GM21390 (cell line): ENCODE results near the gene LPP.

ENCODE experiments used
- ATAC-seq: cut with Tn5 transposase; IDR thresholded peaks from one replicate; pipeline ENCODE4 v1.9.1; 2021; ENCODE audit not compliant: unreplicated experiment

LPP gene

DNA sequence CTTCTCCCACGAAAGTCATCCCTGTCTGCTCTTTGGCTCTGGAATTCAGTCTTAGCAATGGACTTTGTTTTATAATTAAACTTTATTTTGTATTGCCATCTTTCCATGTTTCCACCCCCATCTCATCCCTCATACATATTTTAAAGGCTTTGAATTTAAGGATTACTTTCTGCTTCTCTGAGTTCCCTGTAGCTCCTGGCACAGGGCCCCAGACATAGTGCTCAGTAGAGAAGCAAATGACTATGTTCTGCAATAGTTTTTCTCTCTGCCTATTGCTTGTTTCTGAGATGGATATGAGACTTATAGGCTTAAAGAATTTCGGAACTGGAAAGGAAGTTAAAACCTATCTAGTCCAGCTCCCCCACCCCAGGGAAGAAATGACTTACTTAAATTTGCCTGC is 197.0 kb downstream of the LPP start:
- no peak for ATAC-seq

DNA sequence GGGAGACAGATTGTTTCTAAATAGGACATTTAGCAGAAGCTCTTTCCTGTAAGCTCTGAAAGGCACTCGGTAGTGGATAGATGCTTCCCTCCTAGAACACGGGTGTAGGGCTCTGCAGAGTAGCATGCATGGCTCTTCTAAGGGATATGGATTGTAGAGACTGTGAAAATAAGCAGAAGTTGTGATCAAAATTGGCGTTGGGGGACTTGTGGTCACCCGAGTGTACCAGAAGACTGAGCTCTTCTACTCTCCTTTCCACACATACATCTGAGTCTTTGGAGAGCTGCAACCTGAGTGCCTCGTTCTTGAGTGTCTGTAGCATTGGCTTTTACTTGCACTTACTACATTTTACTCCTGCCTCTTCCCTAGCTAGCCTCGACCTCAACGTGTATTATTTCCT is 197.7 kb downstream of the LPP start:
- no peak for ATAC-seq

DNA sequence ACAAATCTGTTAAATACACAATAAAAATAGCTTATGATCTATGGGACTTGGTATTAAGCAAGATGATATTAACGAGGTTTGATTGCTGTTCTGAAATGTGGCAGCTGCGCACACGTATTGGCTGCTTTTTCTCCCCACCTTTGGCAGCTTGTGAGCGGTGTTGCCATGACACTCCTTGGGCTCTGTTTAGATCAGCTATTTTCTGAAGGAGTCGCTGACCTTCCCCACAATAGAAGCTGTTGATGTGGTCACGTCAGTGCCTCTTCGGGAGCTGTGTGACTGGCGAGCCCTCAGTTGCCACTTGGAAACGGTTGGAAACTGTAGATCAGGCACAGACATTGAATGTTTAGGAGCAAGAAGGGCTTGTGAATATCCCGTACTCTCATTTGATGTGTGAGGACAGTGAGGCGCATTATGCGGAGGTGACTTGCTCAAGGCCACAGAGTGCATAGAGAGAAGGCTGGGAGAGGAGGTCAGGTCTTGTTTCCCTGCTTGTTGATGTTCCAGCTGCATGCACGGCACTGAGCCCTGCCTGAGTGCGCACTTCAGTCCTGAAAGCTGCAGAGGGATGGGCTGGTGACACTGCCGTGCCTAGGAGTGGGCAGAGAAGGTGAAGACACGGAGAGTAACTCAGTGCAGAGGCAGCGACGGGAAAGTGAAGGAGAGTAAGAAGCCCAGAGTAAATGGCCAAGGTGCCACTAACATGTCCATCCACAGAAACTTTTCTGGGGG is 198.4 kb downstream of the LPP start:
- no peak for ATAC-seq

DNA sequence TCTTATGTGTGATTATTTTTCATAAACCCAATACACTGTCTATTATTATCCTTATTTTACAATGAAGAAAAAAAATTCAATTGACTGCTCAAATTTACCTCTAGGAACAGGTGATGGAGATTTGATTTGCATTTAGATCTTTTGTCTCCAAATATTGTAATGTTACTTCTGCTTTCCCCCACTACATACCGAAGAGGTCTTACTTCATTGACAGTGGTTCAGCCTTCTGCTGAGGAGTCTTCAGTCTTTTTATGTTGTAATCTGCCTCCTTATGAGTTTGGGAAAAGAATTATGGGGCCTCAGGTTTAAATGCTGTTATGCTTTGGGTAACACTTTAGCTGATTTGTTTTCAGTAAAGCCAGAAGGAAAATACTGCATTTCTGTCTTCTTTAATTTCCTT is 199.5 kb downstream of the LPP start:
- ATAC-seq, result no peak

DNA sequence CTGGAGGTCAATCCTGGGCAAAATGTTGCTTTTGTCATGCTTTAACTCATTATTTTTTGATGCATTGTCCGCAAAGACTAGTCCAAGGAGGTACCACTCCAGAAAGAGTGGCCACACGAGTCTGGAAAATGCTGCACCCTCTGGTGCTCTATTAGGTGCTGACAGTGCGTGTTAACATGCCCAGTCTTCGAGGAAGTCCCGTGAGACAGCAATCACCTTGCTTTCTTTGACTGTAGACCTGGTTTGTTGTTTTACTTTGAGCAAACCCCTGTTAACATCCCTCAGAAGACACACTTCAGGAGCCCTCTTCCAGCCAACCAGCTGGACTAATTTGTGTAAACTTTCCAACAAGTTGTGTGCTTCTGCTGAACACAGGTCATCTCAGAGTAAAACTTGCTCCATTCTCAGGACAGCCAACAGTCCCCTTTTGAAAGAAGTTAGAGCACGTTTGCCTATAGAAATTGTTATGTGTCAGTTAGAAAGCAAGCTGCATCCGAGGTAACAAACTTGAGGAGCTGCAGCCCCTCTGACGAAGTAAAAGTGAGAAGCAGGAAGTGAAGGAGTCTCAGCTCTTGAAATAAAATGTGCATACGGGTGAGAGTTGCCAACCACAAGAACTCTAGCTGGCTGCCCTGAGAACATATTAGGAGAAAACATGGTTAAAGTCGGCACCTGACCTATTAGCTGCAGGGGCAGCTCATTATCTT is 205.0 kb downstream of the LPP start:
- no peak for ATAC-seq

DNA sequence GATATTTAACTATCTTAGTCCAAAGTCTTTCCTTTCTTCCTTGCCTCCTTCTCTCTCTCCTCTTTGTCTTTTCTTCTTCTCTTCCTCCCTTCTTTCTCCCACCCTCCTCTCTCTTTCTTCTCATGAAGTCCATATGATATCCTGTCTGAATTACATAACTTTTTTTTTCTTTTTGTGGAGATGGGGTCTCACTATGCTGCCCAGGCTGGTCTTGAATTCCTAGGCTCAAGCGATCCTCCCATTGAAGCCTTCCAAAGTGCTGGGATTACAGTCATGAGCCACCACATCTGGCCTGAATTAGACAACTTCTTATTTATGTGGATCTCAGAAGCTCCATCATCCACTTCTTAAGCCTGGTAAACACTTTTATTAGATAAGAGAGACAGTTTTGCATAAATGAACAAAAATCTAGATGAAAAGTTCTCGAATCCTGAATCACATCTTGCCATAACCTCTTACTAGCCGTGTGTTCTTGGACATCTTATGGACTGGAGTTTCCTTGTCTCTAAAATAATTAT is 206.5 kb downstream of the LPP start:
- no peak for ATAC-seq

DNA sequence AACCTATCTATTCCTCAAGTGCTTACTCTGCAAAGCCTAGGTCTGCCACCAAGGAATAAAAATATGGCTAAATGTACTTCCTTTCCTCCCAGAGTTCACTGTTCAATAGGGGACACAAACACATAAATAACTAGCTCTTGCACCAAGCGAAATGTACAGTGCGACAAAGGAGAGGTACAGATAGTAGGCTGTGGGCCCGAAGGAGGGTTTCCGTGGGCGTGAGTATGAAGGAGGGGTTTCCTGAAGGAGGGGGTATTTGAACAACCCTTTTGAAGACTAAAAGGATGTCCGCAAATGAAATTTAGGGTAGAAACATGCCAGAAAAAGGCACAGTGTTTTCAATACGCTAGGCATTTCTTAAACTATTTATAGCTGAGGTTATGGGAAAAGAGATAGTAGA is 207.9 kb downstream of the LPP start:
- ATAC-seq, result no peak

DNA sequence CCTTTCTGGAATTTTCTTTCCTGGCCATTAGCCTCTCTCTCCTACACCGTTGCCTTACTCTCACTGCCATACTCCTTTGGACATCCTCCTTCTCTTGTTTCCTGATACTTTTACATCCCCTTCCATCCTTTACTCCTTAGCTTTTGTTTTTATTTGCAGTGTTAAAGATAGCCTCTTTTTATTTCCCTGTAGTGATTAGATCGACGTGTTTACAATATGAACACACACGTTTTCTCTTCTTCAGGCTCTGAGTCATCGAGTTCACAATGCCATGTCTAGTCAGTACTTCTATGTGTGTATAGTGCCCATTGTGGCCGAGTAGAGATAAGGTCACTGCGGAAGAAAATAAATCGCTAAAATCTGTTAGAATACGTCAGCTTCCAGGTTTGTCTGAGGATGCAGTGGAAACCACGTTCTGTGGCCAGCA is 208.5 kb downstream of the LPP start:
- ATAC-seq, result no peak

DNA sequence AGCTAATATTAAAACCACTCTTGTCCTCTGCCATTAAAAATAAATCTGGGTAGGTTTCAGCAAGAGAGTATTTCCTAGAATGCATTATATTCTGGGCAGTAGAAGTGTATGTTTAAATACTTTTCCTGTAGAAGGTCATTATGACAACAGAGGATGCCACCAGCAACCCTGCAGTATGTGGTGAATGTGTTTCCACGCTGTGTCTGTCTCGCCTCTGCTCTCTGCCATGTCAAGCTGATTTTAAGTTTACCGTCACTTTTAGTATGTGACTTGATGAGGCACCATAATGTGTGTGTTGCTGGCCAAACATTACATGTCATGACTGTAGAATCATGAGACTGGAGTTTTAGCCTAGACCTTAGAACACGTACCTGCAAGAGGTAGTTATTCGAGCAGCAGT is 211.2 kb downstream of the LPP start:
- no peak for ATAC-seq

DNA sequence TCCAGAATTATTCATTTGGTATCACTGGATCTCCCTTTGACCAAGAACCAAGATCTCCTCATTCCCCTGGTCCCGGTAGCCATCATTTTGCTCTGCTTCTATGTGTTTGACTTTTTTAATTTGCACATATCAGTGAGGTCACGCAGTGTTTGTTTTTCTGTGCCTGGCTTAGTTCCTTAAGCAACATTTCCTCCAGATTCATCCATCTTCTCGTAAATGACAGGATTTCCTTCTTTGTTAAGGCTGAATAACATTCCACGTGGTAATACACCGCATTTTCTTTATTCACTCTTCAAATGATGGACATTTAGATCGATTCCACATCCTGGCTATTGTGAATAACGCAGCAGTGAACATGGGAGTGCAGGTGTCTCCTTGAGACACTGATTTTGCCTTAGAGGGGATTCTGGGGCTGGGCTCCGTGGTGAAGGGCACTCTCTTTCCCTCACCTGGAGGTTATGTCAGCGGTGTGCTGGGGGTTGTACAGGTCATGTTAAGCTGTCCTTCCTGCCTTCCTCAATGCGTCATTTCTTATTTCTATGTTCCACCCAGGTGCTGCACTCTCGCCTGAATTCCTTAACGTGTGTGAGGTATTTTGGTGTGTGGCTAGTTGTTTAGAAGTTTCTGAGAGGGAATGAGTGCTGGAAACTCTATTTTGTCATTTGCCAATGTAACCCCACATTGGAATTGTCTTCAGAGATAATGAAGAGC is 212.2 kb downstream of the LPP start:
- no peak for ATAC-seq

DNA sequence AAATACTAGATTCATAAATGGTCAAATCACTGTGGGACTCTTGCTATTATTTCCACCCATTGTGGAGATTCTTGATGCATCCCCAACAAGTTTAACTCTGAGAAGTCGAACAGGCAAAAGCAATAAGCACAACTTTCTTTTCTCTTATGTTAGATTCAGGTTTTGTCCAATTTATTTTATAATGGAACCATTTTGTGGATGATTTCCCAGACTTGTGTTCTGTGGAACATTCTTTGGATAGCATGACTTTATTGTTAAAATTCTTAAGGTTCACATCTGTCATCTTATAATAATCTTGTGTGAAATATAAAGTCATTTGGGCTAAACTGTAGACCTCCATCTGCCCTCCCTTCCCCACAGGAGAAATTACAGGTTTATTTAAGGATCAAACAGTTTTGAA is 213.7 kb downstream of the LPP start:
- no peak for ATAC-seq

DNA sequence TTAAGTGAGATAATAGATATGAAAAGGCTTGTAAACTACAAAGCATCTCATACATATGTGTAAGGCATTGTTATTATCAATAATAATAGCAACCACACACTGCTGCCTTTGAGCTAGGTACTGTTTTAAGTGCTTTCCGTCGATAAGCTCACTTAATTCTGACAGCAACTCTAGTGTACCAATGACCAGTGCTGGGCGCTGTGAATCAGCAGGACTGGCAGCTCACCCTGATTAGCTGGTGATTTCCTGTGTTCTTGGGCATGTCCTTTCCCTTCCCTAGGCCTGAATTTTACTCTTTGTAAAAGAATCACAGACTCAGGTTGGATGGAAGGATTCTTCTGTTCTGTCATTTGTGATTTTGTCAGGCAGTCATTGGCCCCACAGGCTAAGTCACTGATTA is 215.6 kb downstream of the LPP start:
- no peak for ATAC-seq

DNA sequence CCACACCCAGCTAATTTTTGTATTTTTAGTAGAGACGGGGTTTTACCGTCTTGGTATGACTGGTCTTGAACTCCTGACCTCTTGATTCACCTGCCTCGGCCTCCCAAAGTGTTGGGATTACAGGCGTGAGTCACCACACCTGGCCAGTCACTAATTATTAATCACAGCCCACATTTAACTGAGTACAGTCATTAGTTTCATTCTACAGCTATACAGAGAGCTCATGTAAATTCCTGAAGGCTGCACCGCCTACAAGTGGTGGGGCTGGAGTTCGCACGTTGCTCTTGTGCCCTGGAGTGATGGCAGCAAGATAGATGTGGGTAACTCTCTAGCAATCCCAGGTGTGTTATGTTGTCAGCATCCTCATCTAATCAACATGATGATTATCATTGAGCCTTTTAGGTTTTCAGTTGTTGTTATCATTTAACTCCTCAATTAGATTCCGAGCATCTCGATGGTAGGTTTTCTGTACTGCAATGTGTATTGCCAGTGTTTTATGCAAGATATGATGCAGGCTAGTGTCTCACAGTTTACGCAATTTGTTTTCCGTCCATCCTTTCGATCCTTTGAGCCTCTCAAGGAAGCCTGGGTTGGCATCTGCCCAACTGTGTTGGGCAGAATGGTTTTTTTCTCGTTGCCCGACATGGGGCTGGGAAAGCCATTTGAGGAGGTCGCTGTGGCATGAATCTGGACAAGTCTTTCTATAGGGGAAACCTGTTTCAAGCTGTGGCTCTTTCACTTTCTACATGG is 216.3 kb downstream of the LPP start:
- no peak for ATAC-seq

DNA sequence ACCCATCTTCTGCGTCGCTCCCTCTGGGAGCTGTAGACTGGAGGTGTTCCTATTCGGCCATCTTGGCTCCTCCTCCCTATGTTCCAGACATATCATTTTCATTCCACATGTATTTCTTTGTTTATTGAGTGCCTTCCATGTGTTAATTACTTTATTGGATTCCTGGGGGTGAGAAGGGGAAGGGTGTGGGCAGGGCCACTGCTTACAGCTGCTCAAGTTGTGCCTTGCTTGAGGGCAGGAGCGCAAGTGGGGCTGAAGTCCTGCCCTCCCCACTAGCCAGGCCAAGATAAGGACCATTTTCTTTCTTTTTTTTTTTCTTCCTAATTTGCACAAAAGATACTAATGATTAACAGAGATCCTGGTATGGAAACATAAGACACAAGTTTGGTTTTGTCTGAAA is 224.8 kb downstream of the LPP start:
- ATAC-seq, result no peak

DNA sequence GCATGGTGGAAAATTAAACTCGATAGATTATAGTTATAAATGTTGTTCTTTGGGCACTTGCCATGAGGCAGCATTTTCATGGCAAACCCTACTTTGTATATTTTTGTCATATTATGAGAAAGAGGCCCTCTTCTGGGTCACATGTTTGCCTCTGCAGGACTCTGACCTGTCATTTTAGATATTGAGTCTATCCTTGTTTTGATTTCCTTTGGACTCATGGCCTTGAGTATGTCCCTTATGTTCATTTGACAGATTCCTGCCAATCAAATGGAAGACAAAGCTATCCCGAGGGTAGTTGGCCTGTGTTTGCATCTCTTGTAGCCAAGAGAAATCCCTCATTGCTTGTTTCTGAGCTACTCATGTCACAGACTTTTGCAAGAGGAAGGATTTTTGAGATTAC is 226.3 kb downstream of the LPP start:
- ATAC-seq, result no peak

DNA sequence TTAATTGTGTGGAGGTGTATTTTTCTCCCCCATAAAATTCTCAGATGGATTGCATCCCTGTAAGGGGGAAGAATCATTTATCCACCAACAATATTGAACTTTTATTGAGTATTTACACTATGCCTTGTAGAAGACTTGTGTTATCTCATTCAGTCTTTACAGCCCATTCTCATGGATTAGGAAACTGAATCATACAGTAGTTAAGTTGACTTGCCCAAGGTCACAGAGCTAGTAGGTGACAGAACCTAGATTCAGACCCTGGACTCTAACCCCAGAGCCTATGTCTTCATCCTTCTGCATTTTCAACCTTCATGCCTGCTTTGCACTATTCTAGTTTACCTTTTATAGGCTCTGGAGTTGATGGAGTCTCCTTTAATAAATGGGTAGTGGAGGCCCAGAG is 226.8 kb downstream of the LPP start:
- no peak for ATAC-seq

DNA sequence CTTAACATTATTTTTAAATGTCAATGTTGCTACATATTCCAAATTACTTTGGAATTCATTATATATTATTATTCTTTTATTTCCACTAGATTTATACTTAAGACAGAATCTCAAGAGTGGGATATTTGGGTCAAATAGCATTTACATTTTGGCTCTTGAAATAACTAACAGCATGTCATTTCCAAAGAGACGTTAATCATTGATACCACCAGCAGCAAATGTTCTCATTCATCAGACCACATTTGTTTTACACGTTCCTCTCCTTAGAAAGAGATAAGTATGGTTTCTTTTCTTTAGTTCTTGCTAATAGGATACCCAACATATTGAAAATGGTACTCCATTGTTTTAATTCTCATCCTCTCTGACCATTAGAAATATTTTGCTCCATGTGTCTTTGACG is 229.8 kb downstream of the LPP start:
- ATAC-seq, result no peak

DNA sequence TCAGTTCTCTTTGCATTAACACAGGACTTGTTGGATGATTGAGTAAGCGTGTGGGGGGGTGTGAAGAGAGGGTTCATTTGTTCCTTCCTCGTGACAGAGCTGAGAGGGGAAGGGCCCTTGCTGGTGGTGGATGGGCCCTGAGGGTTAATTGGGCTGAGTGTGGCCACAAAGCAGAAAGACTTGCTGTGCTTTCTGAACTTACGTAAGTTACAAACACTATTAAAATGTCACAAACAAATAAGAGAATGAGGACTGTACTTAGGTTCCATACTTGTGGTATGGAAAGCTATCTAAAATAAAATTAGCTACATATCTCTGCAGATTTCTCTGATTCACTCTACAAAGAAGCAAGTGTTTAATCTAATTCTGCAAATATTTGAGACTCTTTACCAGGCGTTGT is 231.3 kb downstream of the LPP start:
- ATAC-seq, result no peak

DNA sequence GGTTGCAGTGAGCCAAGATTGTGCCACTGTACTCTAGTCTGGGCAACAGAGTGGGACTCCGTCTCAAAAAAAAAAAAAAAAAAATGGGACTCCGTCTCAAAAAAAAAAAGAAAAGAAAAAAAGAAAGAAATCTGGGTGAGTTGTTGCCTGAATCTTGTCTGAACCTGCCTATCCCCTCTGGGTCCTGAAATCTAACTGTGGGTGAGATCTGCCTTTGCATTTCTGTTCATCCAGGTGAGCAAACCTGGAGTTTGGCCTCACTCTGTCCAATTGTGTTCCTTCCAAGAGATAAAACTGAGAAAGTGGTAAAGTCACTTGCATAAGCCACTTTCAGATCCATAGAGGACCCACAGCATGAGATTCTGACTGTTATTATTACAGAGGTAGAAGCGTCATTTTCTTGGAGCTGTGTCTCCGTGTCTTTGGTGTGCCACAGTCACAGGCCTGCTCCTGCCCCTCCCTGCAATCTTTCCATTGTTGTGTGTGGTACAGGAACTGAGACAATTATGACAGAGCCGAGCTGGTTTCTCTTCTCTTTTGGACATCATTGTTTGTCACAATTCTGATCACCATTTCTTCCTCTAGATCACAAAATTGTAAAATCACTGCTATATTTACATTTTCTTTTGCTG is 235.9 kb downstream of the LPP start:
- ATAC-seq, result peak; percentile 95

DNA sequence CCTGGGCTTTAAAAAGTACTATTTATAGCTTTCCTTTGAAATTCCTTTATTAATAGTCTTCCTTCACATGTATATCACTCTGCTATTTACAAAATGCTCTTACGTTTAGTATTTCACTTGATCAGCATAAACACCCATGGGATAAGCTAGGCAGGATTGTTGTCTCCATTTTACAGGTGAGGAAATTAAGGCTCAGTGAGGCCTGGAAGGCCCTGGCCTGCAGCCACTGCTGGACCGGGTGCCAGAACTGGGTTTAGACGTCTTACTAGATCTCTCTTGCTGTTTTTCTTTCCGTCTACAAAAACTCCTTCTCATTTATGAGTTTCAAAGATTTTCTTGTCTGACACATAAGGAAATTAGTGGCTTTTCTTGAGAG is 236.4 kb downstream of the LPP start:
- peak; percentile 24 for ATAC-seq
